Left colon (tissue), 2 donors: ENCODE results near the gene ROPN1. TPM values are rescaled to one million over a fixed set of nuclear protein-coding genes. Genes with fewer than 3 reads are reported as not detected.
A peak's percentile ranks its signal among the peaks of the same experiment; 100 is the strongest.
"Not testable (repeated sequence)": the region's sequence is repeated elsewhere in the genome, so short reads cannot be mapped to it uniquely, and the experiment has no call there.

ENCODE experiments used
- ATAC-seq: fragments of 200-7000 bp; cut with Tn5 transposase; one replicate; pipeline ENCODE4 v1.9.1; 2020; ENCODE audit warnings: mild to moderate bottlenecking, moderate library complexity
- DNase-seq, 2 donors: peaks; one replicate each; pipeline ENCODE4 v3.0.0-alpha.2; 2020
- intact Hi-C, 2 donors: fragments of 100-400 bp; cut with DNase I in 1 of 2; cut with micrococcal nuclease in 1 of 2; formaldehyde crosslinking; loops; one replicate each; pipeline versions ENCODE4 v1.11.2 to v1.14.0; 2022; cut with DNase I, micrococcal nuclease
- long read RNA-seq: library from polyadenylated mRNA; unstranded; transcript quantifications from one replicate; pipeline ENCODE4 v2.0.0, GENCODE V29; 2021
- total RNA-seq, 2 donors: library from RNA; stranded (reverse); fragmentation: NEBNext Ultra II Directional; extraction: Animal tissue kit (Norgen Biotek cat#: 25700); gene quantifications; one replicate each; pipeline ENCODE4 v1.2.1, GENCODE V29; 2021
- donor health status: DM: no; HTN: no; CAD: no.
- donor health status: DM: yes; HTN: yes; CAD: no.

Gene ROPN1
- 1 to 10 TPM; 2.0 to 3.2 TPM for total RNA-seq
- long read RNA-seq, partial matches to known transcripts, result 5 of 5 reads
- long read RNA-seq, other reads (novel, unspliced or antisense), result 0 of 5 reads

GRCh38 chr3:123991730-123992588, at the start of gene ROPN1:
Gene ROPN1 (minus strand): TSS chr3:123992124. CDS start chr3:123980481, 11,643 bp downstream.
- peak; percentile 95 for ATAC-seq
- intact Hi-C loops, DNase-seq: not testable (repeated sequence)

DNA sequence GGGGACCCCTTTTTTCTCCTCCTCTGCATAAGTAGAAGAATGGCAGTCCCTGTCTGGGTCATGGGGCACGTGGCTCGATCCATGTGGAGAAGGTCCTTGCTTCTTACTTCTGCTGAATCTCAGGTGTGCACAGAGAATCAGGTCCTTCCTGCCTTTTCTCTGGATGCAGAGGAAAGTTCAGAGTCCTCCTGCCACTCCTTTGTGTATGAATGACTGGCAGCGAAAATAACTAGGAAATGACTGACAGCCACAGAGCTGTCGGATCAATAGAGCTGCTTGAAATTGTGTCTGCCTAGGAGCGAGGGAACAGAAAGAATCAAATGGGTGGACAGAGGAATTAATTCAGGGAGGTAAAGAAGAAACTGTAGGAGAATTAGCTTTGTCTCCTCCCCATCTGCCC, 49.6 kb upstream of the ROPN1 start:
- ATAC-seq, result peak; percentile 98
- peak; percentile 17 to 31 for DNase-seq
- intact Hi-C loops, result no loop called here

DNA sequence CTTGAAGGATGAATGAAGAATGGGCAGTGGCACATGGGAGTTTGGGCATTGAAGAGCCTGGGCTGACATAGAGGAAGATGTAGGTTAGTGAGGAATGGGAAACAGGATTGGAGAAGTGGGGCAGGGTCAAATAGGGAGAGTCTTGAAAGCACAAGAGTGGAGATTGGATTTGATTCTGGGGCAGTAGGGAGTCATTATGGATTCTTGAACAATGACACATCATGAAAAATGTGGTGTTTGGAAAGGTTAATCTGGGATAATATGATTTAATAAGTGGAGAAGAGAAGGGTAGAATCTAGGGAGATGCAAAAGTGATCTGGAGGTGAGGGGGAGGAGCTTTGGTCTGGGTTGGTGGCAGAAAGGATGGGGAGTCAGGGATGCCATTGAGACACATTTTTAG, 45.4 kb upstream of the ROPN1 start:
- DNase-seq (no peak), ATAC-seq (no peak)
- intact Hi-C loops, result no loop called here

- DNase-seq, intact Hi-C loops, ATAC-seq: not testable (repeated sequence)
Measured at GRCh38 chr3:124036214-124036613, 44.3 kb upstream of the ROPN1 start.

DNA sequence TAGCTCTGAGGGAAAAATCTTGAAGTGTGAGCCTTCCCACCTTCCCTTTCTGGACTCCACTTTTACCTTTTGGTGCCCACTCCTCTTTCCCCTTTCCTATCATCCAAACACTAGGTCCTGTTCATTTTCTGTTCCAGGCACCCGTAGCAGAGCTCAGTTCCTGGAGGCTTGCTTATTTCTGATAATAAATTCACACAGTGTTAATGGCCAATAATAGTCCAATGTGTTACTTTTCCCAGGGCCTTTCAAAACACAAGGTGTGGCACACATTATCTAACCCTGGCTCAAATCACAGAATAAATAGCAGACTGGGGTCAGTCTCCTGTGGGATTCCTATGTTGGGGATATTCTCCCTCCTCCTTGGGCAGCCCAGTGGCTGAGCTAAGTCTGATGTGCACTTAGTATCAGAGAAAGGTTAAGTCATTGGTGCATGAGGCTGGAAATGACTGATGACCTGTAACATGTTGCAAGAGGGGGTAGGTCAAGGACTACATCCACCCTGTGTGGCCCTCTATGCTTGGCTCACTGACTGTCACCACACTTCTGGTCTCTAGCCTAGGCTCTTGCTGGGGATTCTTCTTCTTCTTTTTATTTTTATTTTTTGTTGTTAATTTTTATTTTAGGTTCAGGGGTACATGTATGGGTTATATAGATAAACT, 43.7 kb upstream of the ROPN1 start:
- no peak for ATAC-seq
- no peak for DNase-seq
- intact Hi-C loops, result no loop called here

DNA sequence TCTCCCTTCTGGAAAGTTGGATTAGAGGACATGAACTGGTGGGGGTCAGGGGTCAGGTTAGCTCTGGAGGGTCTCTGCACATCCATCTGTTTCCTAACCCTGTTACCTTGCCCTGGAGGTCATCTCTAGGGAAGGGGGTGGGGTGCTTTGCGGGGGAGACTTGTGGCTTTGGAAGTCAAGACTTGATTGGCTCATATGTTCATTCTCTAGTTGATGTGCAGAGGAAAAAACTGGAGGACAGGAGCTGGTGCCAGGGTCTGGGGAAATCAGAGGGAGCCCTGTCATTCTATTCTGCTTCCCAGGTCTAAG, 42.9 kb upstream of the ROPN1 start:
- ATAC-seq (no peak), DNase-seq (no peak)
- intact Hi-C loops, result no loop called here

GRCh38 chr3:124034016-124034843, 42.3 kb upstream of the ROPN1 start:
- ATAC-seq (peak; percentile 20), DNase-seq (peak in 1 of 2 donors; percentile 34)
- intact Hi-C loops, result no loop called here

GRCh38 chr3:124033360-124034015, 41.6 kb upstream of the ROPN1 start, which contains the start of gene KALRN:
Gene KALRN (plus strand): TSS chr3:124033369.
- intact Hi-C loops, result no loop called here
- peak; percentile 63 for ATAC-seq
- DNase-seq, result peak in 1 of 2 donors; percentile 46

GRCh38 chr3:124032881-124033359, 41.0 kb upstream of the ROPN1 start:
- intact Hi-C loops, result no loop called here
- ATAC-seq (peak; percentile 94), DNase-seq (peak; percentile 83 to 89)

- intact Hi-C loops, result no loop called here
- ATAC-seq (peak; percentile 15), DNase-seq (peak; percentile 26 to 38)
Measured at GRCh38 chr3:124032311-124032880, 40.5 kb upstream of the ROPN1 start.

DNA sequence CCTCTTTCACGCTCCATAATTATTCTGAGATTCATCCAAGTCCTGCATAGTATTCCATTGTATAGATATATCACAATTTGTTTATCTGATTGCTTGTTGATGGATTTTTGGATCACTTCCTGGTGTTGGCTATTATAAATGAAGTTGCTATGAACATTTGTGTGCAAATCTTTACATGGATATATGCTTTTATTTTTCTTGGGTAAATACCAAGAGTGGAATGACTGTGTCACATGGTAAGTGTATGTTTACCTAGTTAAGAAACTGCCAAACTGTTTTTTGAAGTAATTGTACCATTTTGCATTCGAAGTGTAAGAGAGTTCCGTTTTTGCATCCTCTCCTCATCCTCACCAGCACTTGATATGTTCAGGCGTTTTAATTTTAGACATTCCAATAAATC, 34.6 kb upstream of the ROPN1 start:
- DNase-seq, result no peak
- intact Hi-C loops, result loop anchor here in 1 of 2 donors (10.0 kb wide), 1 partner anchor 48 kb away; no protein-coding TSS in a partner anchor
- peak; percentile 59 for ATAC-seq

GRCh38 chr3:124023531-124023930, 31.6 kb upstream of the ROPN1 start:
- intact Hi-C loops, result loop anchor here in 1 of 2 donors (10.0 kb wide), 1 partner anchor 51 kb away; no protein-coding TSS in a partner anchor
- not testable (repeated sequence) for DNase-seq, ATAC-seq

GRCh38 chr3:124019291-124019690, 27.4 kb upstream of the ROPN1 start:
- ATAC-seq (peak; percentile 56), DNase-seq (no peak)
- intact Hi-C loops, result loop anchor here in 1 of 2 donors (10.0 kb wide), 2 partner anchors 266 to 446 kb away; no protein-coding TSS in a partner anchor

DNA sequence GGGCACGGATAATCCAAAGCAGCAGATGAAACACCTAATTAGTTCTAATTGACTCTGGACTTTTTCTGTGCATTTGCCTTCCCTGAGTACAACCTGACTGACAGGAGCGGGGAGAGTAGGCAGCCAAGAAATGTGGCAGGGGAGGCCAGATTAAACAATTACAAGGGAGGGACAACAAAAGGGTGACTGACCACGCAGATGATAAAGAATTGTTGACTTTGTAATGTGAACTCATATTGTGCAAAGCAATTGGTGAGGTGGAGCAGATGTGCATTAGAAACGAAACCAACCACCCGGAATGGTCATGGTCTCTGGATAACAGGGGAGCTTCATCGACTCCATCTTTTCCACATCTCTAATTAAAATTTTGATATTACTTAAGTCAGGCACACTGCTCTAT, 25.6 kb upstream of the ROPN1 start:
- not testable (repeated sequence) for DNase-seq
- intact Hi-C loops, result loop anchor here in 1 of 2 donors (10.0 kb wide), 2 partner anchors 267 to 447 kb away; no protein-coding TSS in a partner anchor
- ATAC-seq, result peak; percentile 38

DNA sequence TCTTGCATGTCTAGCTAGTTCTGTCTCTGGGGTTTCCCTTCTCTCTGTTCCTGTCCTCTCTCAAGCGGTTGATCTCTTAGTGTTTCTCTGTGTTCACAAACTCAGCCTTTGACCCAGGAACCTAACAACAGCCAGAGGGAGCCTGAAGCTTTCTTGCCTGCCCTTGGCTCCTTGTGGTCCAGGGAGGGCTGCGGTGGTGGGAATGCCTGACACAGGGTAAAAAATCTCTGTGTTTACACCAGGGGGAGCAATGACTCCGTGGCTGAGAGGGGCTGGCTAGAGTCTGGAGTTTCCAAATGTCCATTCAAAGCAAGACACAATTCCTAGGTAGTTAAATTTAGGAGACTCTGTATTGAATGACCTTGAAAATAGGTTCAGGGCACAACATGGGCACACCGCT, 24.6 kb upstream of the ROPN1 start:
- ATAC-seq, result peak; percentile 93
- intact Hi-C loops, result loop anchor here in 1 of 2 donors (10.0 kb wide), 2 partner anchors 268 to 448 kb away; no protein-coding TSS in a partner anchor
- peak in 1 of 2 donors; percentile 24 for DNase-seq

DNA sequence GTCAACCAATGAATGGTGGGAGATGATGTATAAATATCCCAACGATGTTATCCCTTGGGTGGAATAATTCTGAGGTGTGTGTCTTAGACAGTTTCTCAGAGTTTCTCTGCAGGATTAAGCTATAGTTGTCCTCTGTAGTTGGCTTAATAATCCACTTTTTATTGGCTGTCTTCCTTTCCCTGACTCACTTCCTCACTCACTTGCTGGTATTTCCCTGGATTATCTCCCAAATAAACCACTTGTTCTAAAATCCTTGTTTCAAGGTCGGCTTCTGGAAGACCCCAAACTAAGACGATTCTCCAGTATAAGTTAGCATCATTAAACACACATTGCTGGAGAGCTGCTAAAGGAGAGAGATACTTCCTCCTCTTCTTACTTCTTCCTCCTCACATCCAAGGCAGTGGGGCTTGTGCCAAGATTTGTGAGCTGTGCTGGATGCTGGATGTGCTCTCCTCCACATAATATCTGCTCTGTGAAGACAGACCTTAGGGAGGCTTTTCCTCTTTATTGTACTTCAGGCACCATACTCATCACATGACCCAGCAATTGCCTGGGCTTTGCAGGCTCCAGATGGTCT, 22.5 kb upstream of the ROPN1 start:
- ATAC-seq (no peak), DNase-seq (no peak)
- intact Hi-C loops, result loop anchor here in 1 of 2 donors (10.0 kb wide), 2 partner anchors 270 to 450 kb away; no protein-coding TSS in a partner anchor

GRCh38 chr3:124008321-124008720, 16.4 kb upstream of the ROPN1 start:
- intact Hi-C loops, DNase-seq, ATAC-seq: not testable (repeated sequence)
